Sigmoid colon (tissue), 4 donors: ENCODE results near the gene POFUT1.

Experiments
- CTCF ChIP-seq, 4 experiments: fragments of 450-650 bp in 3 of 4; fragments of 200-600 bp in 1 of 4; IDR thresholded peaks; one replicate each; pipeline ENCODE4 v1.5.1; 2016 to 2019; ENCODE audit warnings: antibody characterized with exemption in 4 of 4, mild to moderate bottlenecking in 3 of 4, moderate library complexity in 2 of 4
- EP300 ChIP-seq, 4 donors: sonication (generic); formaldehyde crosslinking; IDR thresholded peaks; one replicate each; pipeline ENCODE4 v1.6.1; 2017; ENCODE audit warnings: antibody characterized with exemption in 4 of 4
- POLR2A ChIP-seq, 2 donors: fragments of 450-650 bp; IDR thresholded peaks; one replicate each; pipeline ENCODE4 v1.6.1; 2016; ENCODE audit warnings: antibody characterized with exemption in 2 of 2, mild to moderate bottlenecking in 2 of 2, moderate library complexity in 2 of 2
- POLR2AphosphoS5 ChIP-seq, 4 donors: sonication (generic); formaldehyde crosslinking; IDR thresholded peaks; one replicate each; pipeline ENCODE4 v1.6.1; 2017; ENCODE audit warnings: antibody characterized with exemption in 4 of 4

- TF ChIP-seq CTCF (IDR thresholded peaks at IDR 0.05) = no peak
- TF ChIP-seq POLR2AphosphoS5 (IDR thresholded peaks at IDR 0.05) = no peak
- no peak for TF ChIP-seq POLR2A (IDR thresholded peaks at IDR 0.05)
- no peak for TF ChIP-seq EP300 (IDR thresholded peaks at IDR 0.05)
Measured at GRCh38 chr20:32234135-32234808, 26.6 kb downstream of the POFUT1 start.
